Measurements from ENCODE around the gene OGA. TPM values are rescaled to one million over a fixed set of nuclear protein-coding genes. Genes with fewer than 3 reads are reported as not detected.

The OGA gene
- total RNA-seq, result 193 TPM

GRCh38 chr10:101818119-101818871 lies at the start of gene OGA:
Gene OGA (minus strand): TSS chr10:101818444. CDS start chr10:101818022, 422 bp downstream.
- peak; percentile 99 for DNase-seq (ENCODE audit: low spot score)

GRCh38 chr10:101867931-101868330 lies 49.7 kb upstream of the OGA start:
- DNase-seq (ENCODE audit: low spot score), result no peak

- DNase-seq (ENCODE audit: low spot score), result no peak
Measured at GRCh38 chr10:101859530-101859929, 41.3 kb upstream of the OGA start.

GRCh38 chr10:101858723-101859500 lies 40.7 kb upstream of the OGA start:
- DNase-seq (ENCODE audit: low spot score), result no peak

- no peak for DNase-seq (ENCODE audit: low spot score)
Measured at GRCh38 chr10:101857802-101858476, 39.7 kb upstream of the OGA start.

GRCh38 chr10:101856626-101857025 lies 38.4 kb upstream of the OGA start:
- DNase-seq (ENCODE audit: low spot score), result no peak

GRCh38 chr10:101851411-101852116 lies 33.3 kb upstream of the OGA start:
- no peak for DNase-seq (ENCODE audit: low spot score)

- DNase-seq (ENCODE audit: low spot score), result no peak
Measured at GRCh38 chr10:101850749-101851148, 32.5 kb upstream of the OGA start.

GRCh38 chr10:101848894-101849351 lies 30.7 kb upstream of the OGA start:
- DNase-seq (ENCODE audit: low spot score), result no peak

GRCh38 chr10:101848408-101848807 lies 30.2 kb upstream of the OGA start:
- DNase-seq (ENCODE audit: low spot score), result no peak

- no peak for DNase-seq (ENCODE audit: low spot score)
Measured at GRCh38 chr10:101845893-101846292, 27.6 kb upstream of the OGA start.

- DNase-seq (ENCODE audit: low spot score), result no peak
Measured at GRCh38 chr10:101843032-101844021, 25.1 kb upstream of the OGA start, which contains the start of gene KCNIP2. Gene KCNIP2 (minus strand): TSS chr10:101843800. CDS start chr10:101843568, 232 bp downstream.

GRCh38 chr10:101841826-101842225 lies 23.6 kb upstream of the OGA start:
- no peak for DNase-seq (ENCODE audit: low spot score)

GRCh38 chr10:101840741-101841453 lies 22.7 kb upstream of the OGA start:
- peak; percentile 79 for DNase-seq (ENCODE audit: low spot score)

GRCh38 chr10:101840102-101840684 lies 21.9 kb upstream of the OGA start:
- DNase-seq (ENCODE audit: low spot score), result no peak

GRCh38 chr10:101839416-101840063 lies 21.3 kb upstream of the OGA start:
- DNase-seq (ENCODE audit: low spot score), result no peak

GRCh38 chr10:101839002-101839401 lies 20.8 kb upstream of the OGA start:
- DNase-seq (ENCODE audit: low spot score), result no peak

GRCh38 chr10:101838416-101838970 lies 20.2 kb upstream of the OGA start:
- no peak for DNase-seq (ENCODE audit: low spot score)

All from ureter (tissue), 1 donor.